ENCODE data around the gene AGBL1. TPM values are rescaled to one million over a fixed set of nuclear protein-coding genes. Genes with fewer than 3 reads are reported as not detected.

The AGBL1 gene
- total and polyA plus RNA-seq, 4 donors = not detected

GRCh38 chr15:86284635-86285034 lies 205.0 kb downstream of the AGBL1 start:
- no peak overlapping the region for H3K4me3 ChIP-seq (ENCODE audit: low read depth in 1 of 3, low read length in 3 of 3)
- no peak overlapping the region for H3K9ac ChIP-seq (ENCODE audit: low read depth in 1 of 2, low read length in 2 of 2)
- DNase-seq (ENCODE audit: low spot score) = no peak
- no peak overlapping the region for H3K27ac ChIP-seq (ENCODE audit: low read depth in 1 of 2, low read length in 2 of 2)
- H3K36me3 ChIP-seq (ENCODE audit: control insufficient read depth in 4 of 4, insufficient read depth in 3 of 4, low read depth in 1 of 4, low read length in 3 of 4) = no peaks in the 10 kb centered on the region
- H3K27me3 ChIP-seq (ENCODE audit: control insufficient read depth in 4 of 4, insufficient read depth in 4 of 4, low read length in 3 of 4) = no peaks in the 10 kb centered on the region
- no peaks in the 10 kb centered on the region for H3K4me1 ChIP-seq (ENCODE audit: control insufficient read depth in 4 of 4, insufficient read depth in 4 of 4, low read length in 3 of 4)
- no peaks in the 10 kb centered on the region for H3K9me3 ChIP-seq (ENCODE audit: control insufficient read depth in 4 of 4, low read length in 3 of 4)
- TF ChIP-seq RAD21 (IDR thresholded peaks at IDR 0.05) (no peak), EGR1 (IDR thresholded peaks at IDR 0.05; ENCODE audit: low read depth in 2 of 2) (no peak), CTCF (IDR thresholded peaks at IDR 0.05; ENCODE audit: low read depth, low read length, missing input control) (no peak), REST (IDR thresholded peaks at IDR 0.05) (no peak), JUND (IDR thresholded peaks at IDR 0.05) (no peak), NR2F2 (IDR thresholded peaks at IDR 0.05) (no peak), FOXA2 (IDR thresholded peaks at IDR 0.05) (no peak), ATF3 (IDR thresholded peaks at IDR 0.05) (no peak), SP1 (IDR thresholded peaks at IDR 0.05) (no peak), HNF4A (conservative IDR thresholded peaks at IDR 0.05) (no peak), TAF1 (conservative IDR thresholded peaks at IDR 0.05) (no peak)

GRCh38 chr15:86295511-86295910 lies 215.8 kb downstream of the AGBL1 start:
- no peaks in the 10 kb centered on the region for H3K4me1 ChIP-seq (ENCODE audit: control insufficient read depth in 4 of 4, insufficient read depth in 4 of 4, low read length in 3 of 4)
- H3K36me3 ChIP-seq (ENCODE audit: control insufficient read depth in 4 of 4, insufficient read depth in 3 of 4, low read depth in 1 of 4, low read length in 3 of 4) = no peaks in the 10 kb centered on the region
- no peak for DNase-seq (ENCODE audit: low spot score)
- peaks cover 0 to 5% (median 0%) of the 10 kb centered on the region in 4 donors for H3K27me3 ChIP-seq (ENCODE audit: control insufficient read depth in 4 of 4, insufficient read depth in 4 of 4, low read length in 3 of 4)
- WGBS = 60% methylated on average over 1 of the region's 1 CpG
- H3K9me3 ChIP-seq (ENCODE audit: control insufficient read depth in 4 of 4, low read length in 3 of 4) = no peaks in the 10 kb centered on the region
- H3K27ac ChIP-seq (ENCODE audit: low read depth in 1 of 2, low read length in 2 of 2) = no peak overlapping the region
- no peak overlapping the region for H3K9ac ChIP-seq (ENCODE audit: low read depth in 1 of 2, low read length in 2 of 2)
- no peak overlapping the region for H3K4me3 ChIP-seq (ENCODE audit: low read depth in 1 of 3, low read length in 3 of 3)
- no peak for TF ChIP-seq ATF3 (IDR thresholded peaks at IDR 0.05)
- TF ChIP-seq CTCF (IDR thresholded peaks at IDR 0.05; ENCODE audit: low read depth, low read length, missing input control) = no peak
- no peak for TF ChIP-seq ZBTB33 (IDR thresholded peaks at IDR 0.05)
- TF ChIP-seq GABPA (IDR thresholded peaks at IDR 0.05 in 1 of 2, conservative IDR thresholded peaks at IDR 0.05 in 1 of 2) = no peak
- TF ChIP-seq MAX (IDR thresholded peaks at IDR 0.05) = no peak
- no peak for TF ChIP-seq HNF4G (IDR thresholded peaks at IDR 0.05)
- TF ChIP-seq RXRA (IDR thresholded peaks at IDR 0.05) = no peak
- TF ChIP-seq NR2F2 (IDR thresholded peaks at IDR 0.05) = no peak
- TF ChIP-seq SP1 (IDR thresholded peaks at IDR 0.05) = no peak
- TF ChIP-seq TAF1 (conservative IDR thresholded peaks at IDR 0.05) = no peak
- TF ChIP-seq HNF4A (conservative IDR thresholded peaks at IDR 0.05) = no peak
- no peak for TF ChIP-seq JUND (IDR thresholded peaks at IDR 0.05)
- TF ChIP-seq FOXA1 (IDR thresholded peaks at IDR 0.05) = no peak
- TF ChIP-seq YY1 (IDR thresholded peaks at IDR 0.05) = no peak
- TF ChIP-seq RAD21 (IDR thresholded peaks at IDR 0.05) = no peak
- TF ChIP-seq REST (IDR thresholded peaks at IDR 0.05) = no peak
- no peak for TF ChIP-seq FOXA2 (IDR thresholded peaks at IDR 0.05)
